H1 (cell line): Measurements from ENCODE around the gene BARHL1. TPM values are rescaled to one million over a fixed set of nuclear protein-coding genes. Genes with fewer than 3 reads are reported as not detected.

Experiments
- EZH2 ChIP-seq: fragments of 200-600 bp; sonication (generic); IDR thresholded peaks from 2 replicates; pipeline ENCODE4 v1.7.1; 2012; ENCODE audit warnings: low read depth, mild to moderate bottlenecking, moderate library complexity, low read length, inconsistent platforms; ENCODE audit not compliant: severe bottlenecking
- RAD21 ChIP-seq, 2 experiments: IDR thresholded peaks in 1 of 2; conservative IDR thresholded peaks in 1 of 2; 2 replicates each; pipeline ENCODE4 v1.6.1; 2011; ENCODE audit warnings: low read depth in 2 of 2, low read length in 2 of 2, improper control_type of control experiment in 1 of 2, inconsistent platforms in 1 of 2, mild to moderate bottlenecking in 1 of 2, moderate library complexity in 1 of 2
- polyA plus RNA-seq, 7 experiments: library from polyadenylated mRNA; depleted of rRNA in 3 of 7; stranded (reverse) in 5 of 7; unstranded in 2 of 7; fragments of >200 nt in 5 of 7; fragments of 200-250 nt in 2 of 7; gene quantifications; 1 replicate in 5 of 7; 2 replicates in 1 of 7; 4 replicates in 1 of 7; pipeline versions ENCODE4 v1.2.1 to v1.2.3, GENCODE V29; 2011 to 2013; ENCODE audit warnings: missing spikeins in 2 of 7, mixed read lengths in 2 of 7
- total RNA-seq: library from RNA; stranded (reverse); fragmentation: NEBNext Ultra II Directional; extraction: Animal tissue kit (Norgen Biotek cat#: 25700); gene quantifications from 2 replicates; pipeline ENCODE4 v1.2.1, GENCODE V29; 2021

BARHL1 gene
- total and polyA plus RNA-seq, 2 of the 8 experiments (the other 6 are each of a cell fraction or from before 2014, with no cell fraction given), result not detected

- no peak for TF ChIP-seq EZH2
- no peak for TF ChIP-seq RAD21 (IDR thresholded peaks at IDR 0.05 in 1 of 2, conservative IDR thresholded peaks at IDR 0.05 in 1 of 2; ENCODE audit: low read depth in 2 of 2, low read length in 2 of 2)
These were observed 40.3 kb upstream of the BARHL1 start (continued) for GRCh38 chr9:132541870-132542830.
